ENCODE data around the gene VPS37C. TPM values are rescaled to one million over a fixed set of nuclear protein-coding genes. Genes with fewer than 3 reads are reported as not detected.
"Not testable (repeated sequence)": the region's sequence is repeated elsewhere in the genome, so short reads cannot be mapped to it uniquely, and the experiment has no call there.

The VPS37C gene
- total and polyA plus RNA-seq, 5 experiments from 2014 or later: 0.62 to 6.3 (median 1.3) TPM

- H3K4me3 Mint-ChIP-seq: no peak overlapping the region
- no peaks in the 10 kb centered on the region for H3K9me3 Mint-ChIP-seq
- H3K27ac Mint-ChIP-seq: no peak overlapping the region
- POLR2A ChIA-PET: interaction anchor here (0.7 kb wide), 2 partner anchors 242 to 252 kb away, joined by 3 to 4 read pairs; partner anchors contain the start of gene SLC15A3
- peaks cover 0 to 10% (median 1%) of the 10 kb centered on the region in 5 donors for H3K27me3 Mint-ChIP-seq
- H3K36me3 Mint-ChIP-seq: no peaks in the 10 kb centered on the region
- DNase-seq (no peak), ATAC-seq (no peak)
- H3K4me1 Mint-ChIP-seq: no peaks in the 10 kb centered on the region
These were observed 33.0 kb upstream of the VPS37C start for GRCh38 chr11:61194169-61194671.

- POLR2A ChIA-PET: no interaction called here
- H3K27ac Mint-ChIP-seq: no peak overlapping the region
- no peak overlapping the region for H3K4me3 Mint-ChIP-seq
- ATAC-seq (no peak), DNase-seq (no peak)
- H3K36me3 Mint-ChIP-seq: no peaks in the 10 kb centered on the region
- H3K9me3 Mint-ChIP-seq: no peaks in the 10 kb centered on the region
- no peaks in the 10 kb centered on the region for H3K4me1 Mint-ChIP-seq
- H3K27me3 Mint-ChIP-seq: peaks cover 0 to 10% (median 1%) of the 10 kb centered on the region in 5 donors
These were observed 32.4 kb upstream of the VPS37C start for GRCh38 chr11:61193596-61193995.

- peaks cover 2 to 6% (median 2%) of the 10 kb centered on the region in 4 donors for H3K4me1 Mint-ChIP-seq
- ATAC-seq (no peak), DNase-seq (no peak)
- POLR2A ChIA-PET: no interaction called here
- no peaks in the 10 kb centered on the region for H3K36me3 Mint-ChIP-seq
- no peaks in the 10 kb centered on the region for H3K9me3 Mint-ChIP-seq
- H3K27me3 Mint-ChIP-seq: peaks cover 0 to 8% (median 1%) of the 10 kb centered on the region in 5 donors
- no peak overlapping the region for H3K27ac Mint-ChIP-seq
- no peak overlapping the region for H3K4me3 Mint-ChIP-seq
These were observed 28.7 kb upstream of the VPS37C start for GRCh38 chr11:61189933-61190332.

GRCh38 chr11:61187505-61188130 lies 26.4 kb upstream of the VPS37C start:
- Mint-ChIP-seq H3K4me3 (no peak overlapping the region), H3K27ac (peak overlapping the region in 3 of 10 donors; percentile 50 to 64 (median 61)), H3K27me3 (peaks cover 0 to 7% (median under 1%) of the 10 kb centered on the region in 5 donors), H3K36me3 (no peaks in the 10 kb centered on the region), H3K9me3 (no peaks in the 10 kb centered on the region), H3K4me1 (peaks cover 2 to 6% (median 2%) of the 10 kb centered on the region in 4 donors)
- DNase-seq (peak; percentile 64 to 88 (median 78)), ATAC-seq (peak; percentile 92 to 97)
- POLR2A ChIA-PET: interaction anchor here (1.0 to 1.4 kb wide), 4 partner anchors 58 to 217 kb away, joined by 3 to 9 read pairs (median 4); no protein-coding TSS in a partner anchor

GRCh38 chr11:61186504-61186903 lies 25.3 kb upstream of the VPS37C start:
- ATAC-seq (no peak), DNase-seq (no peak)
- Mint-ChIP-seq H3K9me3 (no peaks in the 10 kb centered on the region), H3K4me1 (peaks cover 2 to 6% (median 2%) of the 10 kb centered on the region in 4 donors), H3K36me3 (no peaks in the 10 kb centered on the region), H3K27ac (no peak overlapping the region), H3K4me3 (no peak overlapping the region), H3K27me3 (peaks cover 0 to 4% (median 0%) of the 10 kb centered on the region in 5 donors)
- POLR2A ChIA-PET: interaction anchor here (1.0 kb wide), 1 partner anchor 161 kb away, joined by 3 read pairs; no protein-coding TSS in a partner anchor

GRCh38 chr11:61183645-61184044 lies 22.4 kb upstream of the VPS37C start:
- no peak for DNase-seq
- H3K36me3 Mint-ChIP-seq: no peaks in the 10 kb centered on the region
- H3K9me3 Mint-ChIP-seq: no peaks in the 10 kb centered on the region
- no peak overlapping the region for H3K4me3 Mint-ChIP-seq
- H3K27ac Mint-ChIP-seq: peak overlapping the region in 1 of 10 donors; percentile 50
- ATAC-seq: no peak
- POLR2A ChIA-PET: interaction anchor here (0.7 kb wide), 1 partner anchor 9 kb away, joined by 3 read pairs; no protein-coding TSS in a partner anchor
- peaks cover 2 to 6% (median 2%) of the 10 kb centered on the region in 4 donors for H3K4me1 Mint-ChIP-seq
- H3K27me3 Mint-ChIP-seq: peaks cover 0 to 3% (median 0%) of the 10 kb centered on the region in 5 donors

GRCh38 chr11:61181489-61181888 lies 20.3 kb upstream of the VPS37C start:
- no peak for DNase-seq
- POLR2A ChIA-PET: interaction anchor here (0.7 kb wide), 1 partner anchor 86 kb away, joined by 3 read pairs; no protein-coding TSS in a partner anchor
- ATAC-seq: no peak
- Mint-ChIP-seq H3K4me1 (no peaks in the 10 kb centered on the region), H3K9me3 (no peaks in the 10 kb centered on the region), H3K36me3 (no peaks in the 10 kb centered on the region), H3K27me3 (peaks cover 0 to 2% (median 0%) of the 10 kb centered on the region in 5 donors), H3K27ac (no peak overlapping the region), H3K4me3 (no peak overlapping the region)

- H3K27me3 Mint-ChIP-seq, ATAC-seq, POLR2A ChIA-PET, H3K9me3 Mint-ChIP-seq, H3K4me1 Mint-ChIP-seq, DNase-seq, H3K4me3 Mint-ChIP-seq, H3K27ac Mint-ChIP-seq, H3K36me3 Mint-ChIP-seq: not testable (repeated sequence)
These were observed 19.0 kb upstream of the VPS37C start for GRCh38 chr11:61180205-61180604.

- Mint-ChIP-seq H3K4me3 (no peak overlapping the region), H3K36me3 (no peaks in the 10 kb centered on the region), H3K27me3 (peaks cover 0 to 6% (median 0%) of the 10 kb centered on the region in 5 donors), H3K9me3 (peaks cover 0 to 2% (median 0%) of the 10 kb centered on the region in 9 donors), H3K4me1 (peaks cover 12 to 20% (median 16%) of the 10 kb centered on the region in 4 donors), H3K27ac (peak overlapping the region in 1 of 10 donors; percentile 53)
- POLR2A ChIA-PET: no interaction called here
- ATAC-seq: no peak
- DNase-seq: no peak
These were observed 15.2 kb upstream of the VPS37C start for GRCh38 chr11:61176446-61176845.

- ATAC-seq (no peak), DNase-seq (no peak)
- Mint-ChIP-seq H3K4me1 (peaks cover 12 to 20% (median 17%) of the 10 kb centered on the region in 4 donors), H3K36me3 (no peaks in the 10 kb centered on the region), H3K4me3 (no peak overlapping the region), H3K27me3 (peaks cover 0 to 4% (median 0%) of the 10 kb centered on the region in 5 donors), H3K27ac (no peak overlapping the region), H3K9me3 (peaks cover 0 to 2% (median 0%) of the 10 kb centered on the region in 9 donors)
- POLR2A ChIA-PET: interaction anchor here (0.6 kb wide), 1 partner anchor 9 kb away, joined by 3 read pairs; no protein-coding TSS in a partner anchor
These were observed 13.7 kb upstream of the VPS37C start for GRCh38 chr11:61174949-61175348.

GRCh38 chr11:61174273-61174672 lies 13.0 kb upstream of the VPS37C start:
- no peak overlapping the region for H3K27ac Mint-ChIP-seq
- H3K9me3 Mint-ChIP-seq: peaks cover 0 to 2% (median 0%) of the 10 kb centered on the region in 9 donors
- DNase-seq (no peak), ATAC-seq (no peak)
- peak overlapping the region in 1 of 10 donors; percentile 42 for H3K4me3 Mint-ChIP-seq
- no peaks in the 10 kb centered on the region for H3K36me3 Mint-ChIP-seq
- peaks cover 0 to 4% (median 0%) of the 10 kb centered on the region in 5 donors for H3K27me3 Mint-ChIP-seq
- POLR2A ChIA-PET: no interaction called here
- H3K4me1 Mint-ChIP-seq: peaks cover 12 to 20% (median 17%) of the 10 kb centered on the region in 4 donors

- no peak for DNase-seq
- Mint-ChIP-seq H3K27ac (peak overlapping the region in 1 of 10 donors; percentile 11), H3K36me3 (no peaks in the 10 kb centered on the region), H3K27me3 (peaks cover 0 to 4% (median 0%) of the 10 kb centered on the region in 5 donors), H3K4me1 (peaks cover 12 to 25% (median 19%) of the 10 kb centered on the region in 4 donors), H3K4me3 (peak overlapping the region in 1 of 10 donors; percentile 49), H3K9me3 (peaks cover 0 to 2% (median 0%) of the 10 kb centered on the region in 9 donors)
- no peak for ATAC-seq
- POLR2A ChIA-PET: no interaction called here
These were observed 12.2 kb upstream of the VPS37C start for GRCh38 chr11:61173456-61173855.

- Mint-ChIP-seq H3K27me3 (peaks cover 0 to 4% (median 0%) of the 10 kb centered on the region in 5 donors), H3K27ac (peak overlapping the region in 4 of 10 donors; percentile 65 to 82 (median 74)), H3K9me3 (peaks cover 0 to 2% (median 0%) of the 10 kb centered on the region in 9 donors), H3K36me3 (no peaks in the 10 kb centered on the region), H3K4me3 (peak overlapping the region in 5 of 10 donors; percentile 8 to 49 (median 27)), H3K4me1 (peaks cover 14 to 29% (median 21%) of the 10 kb centered on the region in 4 donors)
- no peak for ATAC-seq
- POLR2A ChIA-PET: no interaction called here
- no peak for DNase-seq
These were observed 11.7 kb upstream of the VPS37C start for GRCh38 chr11:61172888-61173287.

Data from naive thymus-derived CD8-positive, alpha-beta T cell (primary cell).